GM21786 (cell line): ENCODE data around the gene CDC7.
"Not testable (repeated sequence)": the region's sequence is repeated elsewhere in the genome, so short reads cannot be mapped to it uniquely, and the experiment has no call there.

Experiments used
- ATAC-seq: cut with Tn5 transposase; IDR thresholded peaks from one replicate; pipeline ENCODE4 v1.9.1; 2021; ENCODE audit not compliant: unreplicated experiment

Gene CDC7

GRCh38 chr1:91507328-91507727 lies 6.7 kb downstream of the CDC7 start:
- no peak for ATAC-seq

- ATAC-seq = no peak
Measured at GRCh38 chr1:91510754-91511153, 10.1 kb downstream of the CDC7 start.

- no peak for ATAC-seq
Measured at GRCh38 chr1:91511386-91511785, 10.7 kb downstream of the CDC7 start.

- no peak for ATAC-seq
Measured at GRCh38 chr1:91513160-91513559, 12.5 kb downstream of the CDC7 start.

- no peak for ATAC-seq
Measured at GRCh38 chr1:91513706-91514105, 13.1 kb downstream of the CDC7 start.

GRCh38 chr1:91515994-91516393 lies 15.3 kb downstream of the CDC7 start:
- no peak for ATAC-seq

GRCh38 chr1:91516605-91517004 lies 16.0 kb downstream of the CDC7 start:
- ATAC-seq = not testable (repeated sequence)

- ATAC-seq = not testable (repeated sequence)
Measured at GRCh38 chr1:91519167-91519566, 18.5 kb downstream of the CDC7 start.

GRCh38 chr1:91520942-91521507 lies 20.4 kb downstream of the CDC7 start:
- no peak for ATAC-seq

- ATAC-seq = peak; percentile 99
Measured at GRCh38 chr1:91523482-91523881, 22.8 kb downstream of the CDC7 start.

- ATAC-seq = no peak
Measured at GRCh38 chr1:91526496-91526895, 25.8 kb downstream of the CDC7 start.

GRCh38 chr1:91527266-91527765 lies 26.7 kb downstream of the CDC7 start:
- ATAC-seq = no peak

- no peak for ATAC-seq
Measured at GRCh38 chr1:91527781-91528180, 27.1 kb downstream of the CDC7 start.

GRCh38 chr1:91529856-91530255 lies 29.2 kb downstream of the CDC7 start:
- no peak for ATAC-seq

- ATAC-seq = no peak
Measured at GRCh38 chr1:91533361-91534024, 32.8 kb downstream of the CDC7 start.

GRCh38 chr1:91535441-91535840 lies 34.8 kb downstream of the CDC7 start:
- ATAC-seq = no peak

GRCh38 chr1:91537281-91537986 lies 36.8 kb downstream of the CDC7 start:
- no peak for ATAC-seq

- no peak for ATAC-seq
Measured at GRCh38 chr1:91537987-91538304, 37.3 kb downstream of the CDC7 start.

GRCh38 chr1:91540910-91541309 lies 40.3 kb downstream of the CDC7 start:
- no peak for ATAC-seq

- no peak for ATAC-seq
Measured at GRCh38 chr1:91541918-91542533, 41.4 kb downstream of the CDC7 start.

- ATAC-seq = no peak
Measured at GRCh38 chr1:91545506-91546300, 45.1 kb downstream of the CDC7 start.
